HG02885 (cell line): ENCODE results near the gene CUEDC2.

ENCODE experiments used
- ATAC-seq: cut with Tn5 transposase; IDR thresholded peaks from one replicate; pipeline ENCODE4 v1.9.1; 2021; ENCODE audit warnings: mild to moderate bottlenecking; ENCODE audit not compliant: unreplicated experiment, poor library complexity

CUEDC2 gene

GRCh38 chr10:102411341-102412255, 20.8 kb downstream of the CUEDC2 start:
- ATAC-seq: no peak

- ATAC-seq: no peak
Observed at GRCh38 chr10:102410429-102411073, 21.8 kb downstream of the CUEDC2 start.

GRCh38 chr10:102409604-102410428, 22.6 kb downstream of the CUEDC2 start:
- no peak for ATAC-seq

GRCh38 chr10:102408728-102409603, 23.4 kb downstream of the CUEDC2 start:
- ATAC-seq: no peak

- no peak for ATAC-seq
Observed at GRCh38 chr10:102408131-102408727, 24.1 kb downstream of the CUEDC2 start.

- ATAC-seq: no peak
Observed at GRCh38 chr10:102407425-102408130, 24.8 kb downstream of the CUEDC2 start.

- no peak for ATAC-seq
Observed at GRCh38 chr10:102406815-102407214, 25.6 kb downstream of the CUEDC2 start.

- no peak for ATAC-seq
Observed at GRCh38 chr10:102405632-102406031, 26.7 kb downstream of the CUEDC2 start.

GRCh38 chr10:102405108-102405571, 27.2 kb downstream of the CUEDC2 start:
- ATAC-seq: no peak

GRCh38 chr10:102404361-102405107, 27.8 kb downstream of the CUEDC2 start:
- no peak for ATAC-seq

- no peak for ATAC-seq
Observed at GRCh38 chr10:102403115-102403514, 29.3 kb downstream of the CUEDC2 start.

- ATAC-seq: no peak
Observed at GRCh38 chr10:102402512-102402896, 29.9 kb downstream of the CUEDC2 start.

- no peak for ATAC-seq
Observed at GRCh38 chr10:102401735-102402511, 30.5 kb downstream of the CUEDC2 start.

GRCh38 chr10:102401342-102401654, 31.1 kb downstream of the CUEDC2 start:
- no peak for ATAC-seq

- no peak for ATAC-seq
Observed at GRCh38 chr10:102400598-102401341, 31.6 kb downstream of the CUEDC2 start.

GRCh38 chr10:102400076-102400475, 32.3 kb downstream of the CUEDC2 start:
- no peak for ATAC-seq
